ENCODE results near the gene RNLS.

DNA sequence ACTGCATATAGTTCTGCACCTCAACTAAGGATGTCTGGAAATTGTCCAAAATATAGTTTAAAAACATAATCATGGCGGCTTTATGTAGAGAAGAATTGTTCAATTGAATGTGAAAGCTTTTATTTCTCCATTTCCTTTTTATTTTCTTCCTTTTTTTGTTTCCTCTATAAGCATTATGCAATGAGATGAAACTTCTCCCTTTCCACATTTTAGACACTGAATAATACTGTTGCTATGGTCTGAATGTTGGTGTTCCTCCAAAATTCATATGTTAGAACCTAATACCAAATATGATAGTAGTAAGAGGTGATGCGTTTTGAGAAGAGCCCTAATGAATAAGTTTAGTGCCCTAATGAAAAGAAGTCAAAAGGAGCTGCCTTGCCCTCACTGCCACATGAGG, 175.0 kb downstream of the RNLS start:
- no peak for TF ChIP-seq POLR2A (IDR thresholded peaks at IDR 0.05; ENCODE audit: extremely low read depth, insufficient read length)
- TF ChIP-seq, protein P1, sequence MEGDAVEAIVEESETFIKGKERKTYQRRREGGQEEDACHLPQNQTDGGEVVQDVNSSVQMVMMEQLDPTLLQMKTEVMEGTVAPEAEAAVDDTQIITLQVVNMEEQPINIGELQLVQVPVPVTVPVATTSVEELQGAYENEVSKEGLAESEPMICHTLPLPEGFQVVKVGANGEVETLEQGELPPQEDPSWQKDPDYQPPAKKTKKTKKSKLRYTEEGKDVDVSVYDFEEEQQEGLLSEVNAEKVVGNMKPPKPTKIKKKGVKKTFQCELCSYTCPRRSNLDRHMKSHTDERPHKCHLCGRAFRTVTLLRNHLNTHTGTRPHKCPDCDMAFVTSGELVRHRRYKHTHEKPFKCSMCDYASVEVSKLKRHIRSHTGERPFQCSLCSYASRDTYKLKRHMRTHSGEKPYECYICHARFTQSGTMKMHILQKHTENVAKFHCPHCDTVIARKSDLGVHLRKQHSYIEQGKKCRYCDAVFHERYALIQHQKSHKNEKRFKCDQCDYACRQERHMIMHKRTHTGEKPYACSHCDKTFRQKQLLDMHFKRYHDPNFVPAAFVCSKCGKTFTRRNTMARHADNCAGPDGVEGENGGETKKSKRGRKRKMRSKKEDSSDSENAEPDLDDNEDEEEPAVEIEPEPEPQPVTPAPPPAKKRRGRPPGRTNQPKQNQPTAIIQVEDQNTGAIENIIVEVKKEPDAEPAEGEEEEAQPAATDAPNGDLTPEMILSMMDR (IDR thresholded peaks at IDR 0.05; ENCODE audit: low read depth, low read length): no peak
